DND-41 (cell line): ENCODE data around the gene MB.

Source experiments
- CTCF ChIP-seq: IDR thresholded peaks from 2 replicates; pipeline ENCODE4 v1.5.1; 2012; ENCODE audit warnings: borderline replicate concordance, low read length, moderate library complexity, mild to moderate bottlenecking; ENCODE audit not compliant: poor library complexity, severe bottlenecking; ENCODE audit errors: extremely low read depth
- EZH2 ChIP-seq: IDR thresholded peaks from 3 replicates; pipeline ENCODE4 v1.6.1; 2012; ENCODE audit warnings: borderline replicate concordance, low read depth, mild to moderate bottlenecking, moderate library complexity, low read length, inconsistent platforms; ENCODE audit not compliant: severe bottlenecking

DNA sequence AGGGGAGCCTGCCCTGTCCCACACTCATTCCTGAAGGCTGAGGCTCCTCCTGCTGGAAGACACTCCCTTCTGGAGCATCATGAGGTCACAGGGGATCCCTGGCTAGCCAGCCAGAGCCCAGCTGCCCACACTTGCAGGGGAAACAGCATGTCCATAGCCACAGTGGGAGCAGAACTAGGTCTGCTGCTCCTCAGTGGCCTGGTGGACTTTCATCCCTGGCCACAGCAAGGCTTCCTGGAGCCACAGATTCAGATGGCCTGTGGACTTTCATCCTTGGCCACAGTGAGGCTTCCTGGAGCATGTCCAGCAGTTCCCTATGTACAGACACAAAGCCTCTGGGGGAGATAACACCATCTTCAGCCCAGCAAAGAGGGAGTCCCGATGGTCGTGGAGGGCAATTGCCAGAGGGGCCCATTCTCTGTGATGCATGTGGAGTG is 25.2 kb upstream of the MB start:
- no peak for TF ChIP-seq CTCF
- TF ChIP-seq EZH2: no peak
